HG03280 (cell line): Measurements from ENCODE around the gene ARHGAP9.
"Not testable (repeated sequence)": the region's sequence is repeated elsewhere in the genome, so short reads cannot be mapped to it uniquely, and the experiment has no call there.

ENCODE experiments used
- ATAC-seq: cut with Tn5 transposase; IDR thresholded peaks from one replicate; pipeline ENCODE4 v1.9.1; 2021; ENCODE audit warnings: mild to moderate bottlenecking, moderate library complexity; ENCODE audit not compliant: unreplicated experiment

ARHGAP9 gene

GRCh38 chr12:57441393-57441792 lies 38.3 kb downstream of the ARHGAP9 start:
- not testable (repeated sequence) for ATAC-seq

GRCh38 chr12:57439762-57440266 lies 39.9 kb downstream of the ARHGAP9 start:
- ATAC-seq, result no peak

- no peak for ATAC-seq
Measured at GRCh38 chr12:57438400-57438799, 41.3 kb downstream of the ARHGAP9 start.

- ATAC-seq, result no peak
Measured at GRCh38 chr12:57435293-57435692, 44.4 kb downstream of the ARHGAP9 start.

GRCh38 chr12:57434517-57435223 lies 45.0 kb downstream of the ARHGAP9 start, which contains the start of gene INHBC:
Gene INHBC (plus strand): TSS chr12:57434784. CDS start chr12:57434887, 103 bp downstream.
- no peak for ATAC-seq

- ATAC-seq, result no peak
Measured at GRCh38 chr12:57433370-57433769, 46.3 kb downstream of the ARHGAP9 start.

- no peak for ATAC-seq
Measured at GRCh38 chr12:57431654-57432188, 47.9 kb downstream of the ARHGAP9 start.

GRCh38 chr12:57430931-57431566 lies 48.6 kb downstream of the ARHGAP9 start, which contains the start of gene R3HDM2:
Gene R3HDM2 (minus strand): TSS chr12:57431043. CDS start chr12:57310428, 120,615 bp downstream.
- ATAC-seq, result peak; percentile 96

- peak; percentile 59 for ATAC-seq
Measured at GRCh38 chr12:57430112-57430930, 49.3 kb downstream of the ARHGAP9 start.

- no peak for ATAC-seq
Measured at GRCh38 chr12:57429473-57430111, 50.1 kb downstream of the ARHGAP9 start.

- ATAC-seq, result no peak
Measured at GRCh38 chr12:57428965-57429364, 50.7 kb downstream of the ARHGAP9 start.

- ATAC-seq, result not testable (repeated sequence)
Measured at GRCh38 chr12:57426948-57427347, 52.7 kb downstream of the ARHGAP9 start.
